VCaP (cell line): Measurements from ENCODE around the gene ARSK.

Experiments used
- H3K27ac ChIP-seq: fragments of 450-650 bp; 2 replicates; pipeline ENCODE4 v1.5.1; 2017
- TF ChIP-seq, protein P1 (sequence below): fragments of 450-650 bp; conservative IDR thresholded peaks from 2 replicates; pipeline ENCODE4 v1.5.1; 2017; ENCODE audit warnings: mild to moderate bottlenecking, moderate library complexity

ARSK gene

DNA sequence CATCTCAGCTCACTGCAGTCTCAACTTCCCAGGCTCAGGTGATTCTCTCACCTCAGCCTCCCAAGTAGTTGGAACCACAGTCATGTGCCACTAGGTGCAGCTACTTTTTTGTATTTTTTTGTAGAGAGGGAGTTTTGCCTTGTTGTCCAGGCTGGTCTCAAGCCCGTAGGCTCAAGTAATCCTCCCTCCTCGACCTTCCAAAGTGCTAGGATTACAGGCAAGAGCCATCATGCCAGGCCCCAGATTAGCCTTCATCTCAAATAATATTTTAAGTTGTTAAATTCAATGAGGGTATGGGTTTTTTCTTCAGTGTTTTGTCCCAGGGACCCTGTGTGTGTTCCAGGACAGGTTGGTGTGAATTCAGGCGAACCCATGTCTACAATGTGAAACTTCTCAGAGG lies 79.2 kb downstream of the ARSK start:
- TF ChIP-seq, protein P1, sequence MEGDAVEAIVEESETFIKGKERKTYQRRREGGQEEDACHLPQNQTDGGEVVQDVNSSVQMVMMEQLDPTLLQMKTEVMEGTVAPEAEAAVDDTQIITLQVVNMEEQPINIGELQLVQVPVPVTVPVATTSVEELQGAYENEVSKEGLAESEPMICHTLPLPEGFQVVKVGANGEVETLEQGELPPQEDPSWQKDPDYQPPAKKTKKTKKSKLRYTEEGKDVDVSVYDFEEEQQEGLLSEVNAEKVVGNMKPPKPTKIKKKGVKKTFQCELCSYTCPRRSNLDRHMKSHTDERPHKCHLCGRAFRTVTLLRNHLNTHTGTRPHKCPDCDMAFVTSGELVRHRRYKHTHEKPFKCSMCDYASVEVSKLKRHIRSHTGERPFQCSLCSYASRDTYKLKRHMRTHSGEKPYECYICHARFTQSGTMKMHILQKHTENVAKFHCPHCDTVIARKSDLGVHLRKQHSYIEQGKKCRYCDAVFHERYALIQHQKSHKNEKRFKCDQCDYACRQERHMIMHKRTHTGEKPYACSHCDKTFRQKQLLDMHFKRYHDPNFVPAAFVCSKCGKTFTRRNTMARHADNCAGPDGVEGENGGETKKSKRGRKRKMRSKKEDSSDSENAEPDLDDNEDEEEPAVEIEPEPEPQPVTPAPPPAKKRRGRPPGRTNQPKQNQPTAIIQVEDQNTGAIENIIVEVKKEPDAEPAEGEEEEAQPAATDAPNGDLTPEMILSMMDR = no peak
- H3K27ac ChIP-seq = no peak overlapping the region

DNA sequence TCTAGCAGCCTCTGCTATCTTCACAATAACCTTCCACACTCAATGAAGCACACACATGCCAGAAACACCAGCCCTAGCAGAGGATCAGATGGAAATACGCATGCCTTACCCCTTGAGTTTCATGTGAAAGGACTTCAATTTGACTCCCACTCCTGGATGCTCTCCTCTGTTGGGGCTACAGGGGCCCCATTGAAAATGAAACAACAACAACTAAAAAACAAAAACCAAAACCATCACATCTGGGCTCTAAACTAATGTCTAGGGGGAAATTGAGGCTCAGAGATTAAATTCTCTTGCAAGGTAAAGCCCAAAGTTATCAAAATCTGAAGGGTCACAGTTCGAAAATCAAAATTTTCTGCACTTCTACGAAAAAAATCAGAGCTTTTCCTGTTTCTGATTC lies 83.7 kb downstream of the ARSK start:
- no peak overlapping the region for H3K27ac ChIP-seq
- TF ChIP-seq, protein P1 = no peak

DNA sequence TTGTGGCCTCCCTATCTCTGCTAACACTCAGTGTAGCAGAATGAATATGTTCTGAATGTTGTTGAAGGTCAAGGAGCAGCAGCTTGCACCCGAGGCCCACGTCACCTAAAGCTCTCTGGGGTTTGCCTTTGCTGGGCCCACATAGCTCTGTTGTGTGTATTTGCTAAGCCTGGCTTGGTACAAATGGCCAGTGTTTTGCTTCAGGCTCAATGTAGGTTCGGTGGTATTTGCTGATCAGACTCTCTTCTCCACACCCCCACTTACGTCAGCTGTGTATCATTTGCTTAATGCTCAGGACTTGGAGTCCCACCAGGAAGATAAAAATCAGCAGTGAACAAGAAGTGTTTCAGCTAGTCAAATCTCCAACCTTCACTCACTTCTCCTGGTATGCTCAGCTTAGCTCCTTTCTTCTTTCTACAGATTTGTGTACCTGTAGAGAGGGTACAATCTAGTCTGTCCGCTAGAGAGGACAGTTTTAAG lies 86.9 kb downstream of the ARSK start:
- TF ChIP-seq, protein P1 = no peak
- H3K27ac ChIP-seq = peak overlapping the region; percentile 69

DNA sequence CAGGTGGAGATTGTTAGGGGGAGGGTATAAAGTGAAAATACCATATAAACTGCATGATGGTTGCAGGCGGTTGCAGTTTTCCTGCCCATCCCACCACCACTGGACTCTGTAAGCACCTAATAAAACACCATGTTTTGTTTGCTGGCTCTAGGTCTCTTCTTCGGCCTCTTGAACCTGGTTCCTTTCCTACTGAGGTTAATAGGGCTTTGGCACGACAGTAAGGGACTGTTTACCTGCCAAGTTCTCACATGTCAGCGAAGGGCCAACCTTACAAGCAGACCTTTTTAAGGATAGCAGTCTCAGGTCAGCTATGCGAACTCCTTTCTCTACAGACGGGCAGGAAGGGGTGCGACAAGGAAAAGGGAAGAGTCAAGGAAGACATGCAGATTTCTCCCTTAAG lies 88.3 kb downstream of the ARSK start:
- peak overlapping the region; percentile 69 for H3K27ac ChIP-seq
- TF ChIP-seq, protein P1 = no peak

DNA sequence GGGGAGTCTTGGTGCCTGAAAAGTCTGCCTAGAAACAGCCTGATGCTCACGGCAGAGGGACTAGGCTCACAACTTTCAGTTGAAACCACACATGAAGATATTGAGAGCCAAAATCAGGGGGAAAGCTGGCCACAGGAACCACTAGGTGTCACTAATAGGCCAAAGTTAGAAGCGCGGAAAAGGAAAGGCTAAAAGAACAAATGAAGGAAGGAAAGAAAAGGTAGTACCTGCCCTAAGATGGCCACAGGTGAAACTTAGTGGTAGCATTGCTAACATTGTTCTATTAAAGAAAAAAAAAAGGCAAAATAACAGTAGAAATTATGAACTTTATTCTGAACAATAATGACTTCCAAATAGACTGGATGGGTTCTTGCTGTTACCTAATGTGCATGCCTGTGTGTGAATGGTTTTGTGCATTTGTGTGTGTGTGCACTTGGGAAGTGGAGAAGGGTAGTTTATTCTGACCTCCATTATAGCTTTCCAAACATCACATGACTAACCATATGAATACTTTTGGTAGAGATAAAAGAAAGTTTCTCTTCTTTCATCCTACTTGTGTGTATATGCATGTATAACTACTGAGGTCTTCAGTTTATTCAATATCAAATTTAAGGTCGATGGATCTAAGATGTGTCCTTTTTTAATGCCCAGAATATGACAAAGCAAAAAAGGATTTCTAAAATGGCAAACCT lies 89.6 kb downstream of the ARSK start:
- TF ChIP-seq, protein P1 = peak; percentile 97
- peak overlapping the region; percentile 69 for H3K27ac ChIP-seq

DNA sequence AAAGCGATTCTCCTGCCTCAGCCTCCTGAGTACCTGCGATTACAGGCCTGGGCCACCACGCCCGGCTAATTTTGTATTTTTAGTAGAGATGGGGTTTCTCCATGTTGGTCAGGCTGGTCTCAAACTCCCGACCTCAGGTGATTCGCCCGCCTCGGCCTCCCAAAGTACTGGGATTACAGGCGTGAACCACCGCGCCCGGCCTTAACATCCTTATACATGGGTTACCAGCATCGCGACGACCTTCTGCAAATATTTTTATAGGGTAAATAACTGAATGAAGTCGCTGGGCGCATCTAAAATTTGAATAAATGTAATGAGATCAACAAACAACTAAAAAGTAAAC lies 91.3 kb downstream of the ARSK start:
- peak overlapping the region; percentile 83 for H3K27ac ChIP-seq

DNA sequence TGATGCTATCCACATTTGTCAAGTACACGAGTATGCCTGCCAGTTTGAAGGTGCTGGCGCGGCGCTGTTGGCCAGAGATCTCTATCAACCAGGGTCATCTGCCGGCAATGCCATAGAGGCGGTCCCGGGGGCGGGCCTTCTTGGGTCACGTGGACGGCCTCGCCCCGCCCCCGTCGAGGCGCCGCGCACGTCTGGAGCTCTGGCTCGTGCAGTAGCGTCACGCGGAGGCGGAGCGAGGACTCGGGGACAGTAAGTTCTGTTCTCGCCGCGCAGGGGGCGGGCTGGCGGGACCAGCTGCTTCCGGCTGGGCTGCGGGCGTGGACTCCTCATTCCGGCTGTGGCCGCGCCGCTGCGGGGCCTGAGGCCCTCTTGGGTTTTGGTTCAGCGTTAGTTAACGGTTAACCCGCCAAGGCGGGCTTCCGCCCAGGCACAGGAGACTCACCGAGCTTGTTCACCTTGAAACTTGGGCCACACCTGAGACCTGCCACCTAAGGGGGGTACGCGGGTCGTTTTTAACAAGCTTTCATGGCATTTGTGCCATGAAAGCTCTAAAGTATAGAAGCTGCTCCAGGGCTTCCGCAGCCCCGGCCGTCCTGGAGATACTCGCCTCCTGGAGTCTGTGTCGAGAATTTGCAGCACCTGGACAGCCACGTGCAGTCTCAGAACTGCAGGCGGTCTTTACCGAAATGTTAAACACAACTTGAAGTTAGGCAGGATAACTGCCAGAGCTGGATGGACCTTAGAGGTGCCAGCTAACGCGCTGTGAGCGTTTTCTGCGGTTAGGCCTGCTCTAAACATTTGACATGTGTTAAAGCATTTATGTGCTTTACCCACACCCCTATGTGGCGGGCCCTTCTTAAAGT lies 91.9 kb downstream of the ARSK start, which contains the start of gene RFESD:
TSS of gene RFESD (plus strand) at position 209 of the 863 bp plus-strand sequence. CDS start 5,495 bp downstream, outside the sequence.
- TF ChIP-seq, protein P1 = peak; percentile 50
- peak within 1 kb of the TSS; percentile 83 for H3K27ac ChIP-seq
